HG03066 (cell line): Measurements from ENCODE around the gene PCSK6.
A peak's percentile ranks its signal among the peaks of the same experiment; 100 is the strongest.
"Not testable (repeated sequence)": the region's sequence is repeated elsewhere in the genome, so short reads cannot be mapped to it uniquely, and the experiment has no call there.

Experiments
- ATAC-seq: cut with Tn5 transposase; IDR thresholded peaks from one replicate; pipeline ENCODE4 v1.9.1; 2021; ENCODE audit warnings: low read depth; ENCODE audit not compliant: unreplicated experiment

The PCSK6 gene

DNA sequence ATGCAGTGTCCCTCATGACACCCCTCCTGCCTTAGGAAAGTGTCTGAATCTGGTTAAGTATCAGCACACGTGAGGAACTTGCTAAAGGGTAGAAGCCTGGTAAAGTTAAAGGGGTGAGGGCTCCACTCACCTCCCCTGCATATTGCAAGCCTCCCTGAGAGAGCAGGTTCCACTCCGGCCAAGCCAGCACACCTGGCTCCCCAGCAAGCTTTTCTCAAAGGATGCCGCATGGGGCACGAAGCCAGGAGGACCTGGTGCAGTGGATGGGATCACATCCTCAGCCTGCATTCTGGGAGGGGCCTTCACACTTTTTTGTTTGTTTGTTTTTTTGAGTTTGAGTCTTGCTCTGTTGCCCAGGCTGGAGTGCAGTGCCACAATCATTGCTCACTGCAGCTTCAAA is 79.9 kb downstream of the PCSK6 start:
- no peak for ATAC-seq

DNA sequence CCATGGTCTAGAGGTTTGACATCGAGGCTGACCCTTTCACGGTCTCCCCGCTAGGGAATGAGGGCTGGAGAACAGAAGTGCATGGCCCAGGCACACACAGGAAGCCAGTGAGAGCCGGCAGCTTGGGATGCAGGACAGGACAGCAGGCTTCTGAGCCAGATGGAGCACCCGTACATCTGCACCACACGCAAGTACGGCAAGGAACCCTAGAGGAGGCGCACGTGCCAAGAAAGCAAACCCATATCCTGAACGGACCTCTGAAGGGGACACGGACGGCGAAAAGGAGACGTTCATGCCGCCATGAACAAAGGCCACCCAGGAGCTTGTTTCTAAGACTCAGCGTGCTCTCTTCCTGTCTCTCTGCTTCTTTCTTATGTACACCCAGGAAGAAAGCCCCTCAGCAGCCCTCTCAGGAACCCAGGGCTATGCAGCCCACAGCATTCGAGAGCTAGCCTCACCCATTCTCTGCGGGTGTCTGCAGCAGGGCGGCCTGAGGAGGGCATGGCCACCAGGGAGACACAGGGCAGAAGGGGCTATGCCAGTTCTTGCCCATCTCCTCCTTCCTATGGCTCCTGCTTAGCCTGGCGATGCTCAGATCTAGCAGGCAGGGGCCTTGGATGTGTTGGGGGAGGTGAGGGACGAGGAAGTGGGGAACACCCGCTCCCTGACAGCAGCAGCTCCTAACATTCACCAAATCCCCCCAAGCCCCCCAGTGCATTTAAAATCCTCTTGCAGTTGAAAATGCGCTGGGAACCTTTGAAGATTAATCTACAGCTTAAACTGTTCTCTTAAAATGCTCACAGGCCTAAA is 81.3 kb downstream of the PCSK6 start:
- ATAC-seq: no peak

DNA sequence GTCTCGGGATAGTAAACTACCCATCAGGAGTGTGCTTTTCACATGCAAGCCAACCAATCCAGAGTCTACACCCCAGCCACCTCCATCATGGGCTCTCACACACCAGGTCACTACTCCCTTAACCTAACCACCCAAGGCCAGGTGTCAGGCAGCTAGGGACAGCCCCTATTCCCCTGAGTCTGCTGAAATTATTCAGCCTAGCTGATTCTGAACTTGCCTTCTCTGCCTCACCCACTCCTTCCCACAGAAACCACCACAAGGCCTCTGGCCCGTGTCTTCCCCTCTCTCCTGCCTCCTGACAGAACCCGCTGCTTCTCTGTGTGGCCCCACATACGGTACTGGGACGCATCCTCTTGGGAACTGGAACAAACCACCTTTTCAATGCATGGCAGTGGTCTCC is 82.1 kb downstream of the PCSK6 start:
- ATAC-seq: peak; percentile 99

DNA sequence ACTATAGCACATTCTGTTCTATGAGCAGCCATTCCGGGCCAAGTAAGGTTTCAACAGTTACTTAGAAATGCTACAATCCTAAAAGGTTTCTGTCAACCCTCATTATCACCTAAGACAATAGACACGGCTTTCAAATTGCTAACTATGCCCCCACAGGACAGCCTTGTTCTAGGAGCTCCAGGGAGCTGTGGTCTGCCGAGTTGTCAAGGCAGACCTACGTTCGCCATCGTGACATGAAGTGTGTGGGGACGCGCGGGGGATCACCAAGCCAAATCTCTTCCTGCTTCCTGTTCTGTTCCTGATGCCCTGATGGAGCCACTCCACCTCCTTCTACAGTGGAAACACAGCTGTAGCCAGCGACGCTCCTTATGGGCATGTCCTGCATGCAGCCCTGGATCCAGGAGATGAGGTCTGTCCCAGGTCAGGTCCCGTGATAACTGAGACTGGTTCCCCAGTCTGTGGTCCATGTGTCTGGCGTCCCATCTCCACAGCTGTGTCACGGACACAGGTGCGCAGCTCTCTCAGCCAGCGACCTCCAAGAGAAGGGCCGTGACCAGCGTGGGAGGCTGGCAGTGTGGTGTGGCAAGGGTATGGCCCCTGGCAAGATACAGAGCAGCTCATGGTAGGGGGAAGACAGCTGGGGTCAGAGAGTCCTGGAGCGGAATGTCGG is 82.8 kb downstream of the PCSK6 start:
- ATAC-seq: no peak

DNA sequence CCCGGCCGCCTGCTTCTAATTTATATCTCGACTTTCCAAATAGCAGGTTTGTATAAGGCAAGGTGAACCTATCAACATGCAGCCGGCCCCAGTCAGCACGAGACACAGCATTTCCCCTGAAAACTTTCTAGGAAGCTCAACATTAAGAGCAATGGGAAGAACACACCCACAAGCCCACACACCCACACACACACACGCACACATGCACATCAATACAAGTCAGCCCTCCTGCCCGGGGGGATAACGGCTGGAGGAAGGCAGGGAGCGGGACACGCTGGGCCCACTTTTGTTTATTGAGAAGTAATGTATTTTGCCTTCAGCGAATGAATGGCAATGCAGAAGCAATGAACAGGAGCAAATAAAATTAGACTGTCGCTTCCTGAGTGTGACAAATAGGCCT is 83.5 kb downstream of the PCSK6 start:
- ATAC-seq: no peak

DNA sequence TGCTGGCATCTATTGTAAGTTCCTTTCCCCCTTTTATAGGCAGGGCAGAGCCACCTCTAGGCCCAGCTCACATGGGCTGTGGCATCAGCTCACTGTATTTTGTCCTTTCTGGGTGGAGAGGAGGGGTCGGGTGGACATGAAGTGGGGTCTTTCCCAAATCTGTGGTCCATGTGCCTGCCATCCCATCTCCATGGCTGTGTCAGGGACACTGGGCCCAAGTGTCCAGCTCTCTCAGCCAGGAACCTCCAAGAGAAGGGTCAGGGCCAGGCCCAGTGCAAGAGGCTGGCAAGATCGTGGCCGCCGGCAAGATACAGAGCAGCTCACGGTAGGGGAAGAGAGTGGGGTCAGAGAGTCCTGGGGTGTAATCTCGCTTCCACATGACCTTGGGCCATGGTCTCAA is 85.3 kb downstream of the PCSK6 start:
- ATAC-seq: no peak

DNA sequence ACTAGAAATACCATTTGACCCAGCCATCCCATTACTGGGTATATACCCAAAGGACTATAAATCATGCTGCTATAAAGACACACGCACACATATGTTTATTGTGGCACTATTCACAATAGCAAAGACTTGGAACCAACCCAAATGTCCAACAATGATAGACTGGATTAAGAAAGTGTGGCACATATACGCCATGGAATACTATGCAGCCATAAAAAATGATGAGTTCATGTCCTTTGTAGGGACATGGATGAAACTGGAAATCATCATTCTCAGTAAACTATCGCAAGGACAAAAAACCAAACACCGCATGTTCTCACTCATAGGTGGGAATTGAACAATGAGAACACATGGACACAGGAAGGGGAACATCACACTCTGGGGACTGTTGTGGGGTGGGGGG is 86.6 kb downstream of the PCSK6 start:
- ATAC-seq: not testable (repeated sequence)

DNA sequence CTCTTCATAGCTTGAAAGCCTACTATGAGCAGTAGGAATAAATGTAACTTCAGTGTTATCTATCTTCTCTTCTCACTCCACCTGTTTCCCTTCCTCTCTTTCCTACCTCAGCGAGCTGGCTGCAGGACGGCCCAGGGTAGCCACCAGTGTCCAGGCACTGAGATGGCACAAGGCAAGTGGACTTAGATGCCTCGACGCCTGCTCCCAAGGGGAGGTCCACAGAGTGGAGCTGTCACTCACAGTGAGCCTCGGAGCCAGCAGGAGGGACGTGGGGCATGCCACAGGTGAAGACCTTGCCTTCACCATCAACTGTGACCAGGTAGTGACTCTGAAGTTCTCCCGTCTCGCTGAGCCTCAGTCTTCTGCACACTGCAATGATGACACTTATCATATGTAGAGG is 88.2 kb downstream of the PCSK6 start:
- no peak for ATAC-seq

DNA sequence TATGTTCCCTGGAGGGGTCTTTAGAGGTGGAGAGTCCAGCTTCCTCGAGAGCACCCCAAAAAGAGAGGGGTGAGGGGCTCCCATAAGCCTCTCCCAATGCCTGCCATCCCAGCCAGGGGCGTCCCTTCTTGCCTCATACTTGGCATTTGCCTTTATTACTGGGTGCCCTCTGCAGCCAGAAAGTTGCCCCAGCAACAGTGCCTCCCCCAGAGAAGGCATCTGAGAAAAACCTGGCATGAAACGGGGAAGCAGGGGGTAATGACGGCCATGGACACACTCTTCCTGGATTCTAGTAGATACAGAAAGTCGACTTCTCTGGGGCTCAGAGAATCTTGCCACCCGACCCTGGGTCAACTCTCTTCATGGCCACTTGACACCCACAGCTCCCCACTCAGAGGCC is 90.1 kb downstream of the PCSK6 start:
- no peak for ATAC-seq

DNA sequence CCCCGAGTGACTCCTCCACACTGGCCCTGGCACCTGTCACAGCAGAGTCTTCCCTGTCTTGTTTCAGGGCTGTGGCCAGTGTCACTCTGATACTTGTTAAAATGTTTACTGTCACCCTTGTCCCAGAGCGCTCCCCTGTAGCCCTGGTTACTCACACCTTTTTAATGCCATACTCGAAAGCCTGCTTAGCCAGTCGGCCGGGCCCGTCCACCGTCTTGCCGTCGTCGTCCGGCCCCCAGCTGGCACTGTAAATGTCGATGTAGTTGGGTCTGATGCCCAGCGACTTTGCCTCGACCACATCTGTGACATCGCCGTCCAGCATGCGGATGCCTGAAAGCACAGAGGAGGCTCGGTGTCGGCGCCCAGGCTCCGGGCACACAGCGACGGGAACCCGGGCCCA is 91.3 kb downstream of the PCSK6 start:
- ATAC-seq: no peak

DNA sequence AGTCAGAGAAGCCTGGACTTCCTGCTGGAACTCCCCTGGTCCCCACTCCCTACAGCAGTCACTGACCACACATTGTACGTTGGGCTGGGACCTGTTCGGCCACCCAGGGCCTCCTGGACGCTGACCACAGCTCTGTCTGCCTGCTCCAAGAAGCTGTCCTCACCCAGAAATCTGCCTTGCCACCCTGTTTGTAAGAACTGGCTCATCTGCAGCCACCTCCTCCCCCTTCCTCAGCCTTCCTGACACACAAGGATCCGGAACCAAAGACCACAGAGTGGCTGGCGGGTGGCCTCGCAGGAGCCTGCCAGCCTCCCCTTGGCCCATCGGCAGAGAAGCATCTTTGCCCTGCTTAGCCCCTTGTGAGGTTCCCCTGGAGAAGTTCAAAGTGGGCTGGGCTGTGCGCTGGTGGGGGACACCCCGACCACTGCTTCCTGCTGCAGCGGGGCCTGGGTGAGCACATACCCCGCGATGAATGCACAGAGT is 91.9 kb downstream of the PCSK6 start:
- no peak for ATAC-seq

DNA sequence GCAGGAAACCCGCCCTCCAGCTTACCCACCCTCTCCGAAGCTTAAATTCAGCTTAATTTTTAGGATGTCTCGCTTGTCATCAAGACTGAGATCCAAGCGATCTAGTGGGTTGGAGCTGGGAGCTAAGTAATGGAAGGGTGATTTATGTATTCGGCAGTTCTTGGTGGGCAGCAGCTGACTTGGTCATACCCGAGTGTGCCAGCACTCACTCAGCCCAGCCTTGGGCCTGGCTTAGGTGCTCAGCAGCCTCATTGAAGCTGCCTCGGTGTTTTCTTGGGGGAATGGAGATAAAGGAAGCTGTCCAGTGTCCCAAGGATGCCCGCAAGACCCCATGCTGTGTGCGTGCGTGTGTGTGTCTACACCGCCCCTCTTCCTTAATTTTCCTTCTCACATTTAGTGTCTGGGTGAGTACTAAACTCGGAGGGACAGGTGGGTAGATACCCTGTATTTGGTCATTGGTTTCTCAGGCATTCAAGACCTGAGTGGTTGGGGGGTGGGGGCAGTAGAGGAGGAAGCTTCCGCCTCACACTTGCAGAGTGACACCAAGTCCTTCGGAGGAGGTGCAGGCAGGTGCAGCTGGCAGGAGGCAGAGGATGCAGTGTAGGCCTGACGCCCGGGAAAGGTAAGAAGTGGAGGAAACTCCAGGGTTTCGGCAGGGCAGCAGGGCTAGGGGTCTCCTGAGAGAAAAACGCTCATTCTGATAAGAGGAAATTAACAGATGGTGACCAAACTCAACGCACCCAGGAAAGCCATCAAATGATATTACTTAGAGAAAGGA is 92.8 kb downstream of the PCSK6 start:
- ATAC-seq: no peak

DNA sequence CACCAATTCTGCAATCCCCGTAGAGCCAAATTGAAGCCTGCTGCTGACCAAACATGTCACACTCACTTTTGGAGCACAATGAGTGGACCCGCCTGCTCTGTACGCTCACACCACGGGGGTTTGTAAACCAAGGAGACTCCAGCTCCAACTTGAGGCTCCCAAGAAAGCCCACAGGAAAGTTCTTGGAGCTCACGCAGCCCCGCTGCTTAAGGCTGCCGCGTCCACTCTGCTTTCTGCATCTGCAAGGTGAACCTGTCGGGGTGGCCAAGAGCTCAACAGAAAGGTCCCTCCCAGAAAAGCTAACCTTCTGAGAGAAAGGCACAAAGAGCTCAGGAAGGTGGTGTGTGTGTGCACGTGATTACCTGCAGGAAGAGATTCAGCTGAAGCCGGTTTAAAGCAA is 94.9 kb downstream of the PCSK6 start:
- no peak for ATAC-seq

DNA sequence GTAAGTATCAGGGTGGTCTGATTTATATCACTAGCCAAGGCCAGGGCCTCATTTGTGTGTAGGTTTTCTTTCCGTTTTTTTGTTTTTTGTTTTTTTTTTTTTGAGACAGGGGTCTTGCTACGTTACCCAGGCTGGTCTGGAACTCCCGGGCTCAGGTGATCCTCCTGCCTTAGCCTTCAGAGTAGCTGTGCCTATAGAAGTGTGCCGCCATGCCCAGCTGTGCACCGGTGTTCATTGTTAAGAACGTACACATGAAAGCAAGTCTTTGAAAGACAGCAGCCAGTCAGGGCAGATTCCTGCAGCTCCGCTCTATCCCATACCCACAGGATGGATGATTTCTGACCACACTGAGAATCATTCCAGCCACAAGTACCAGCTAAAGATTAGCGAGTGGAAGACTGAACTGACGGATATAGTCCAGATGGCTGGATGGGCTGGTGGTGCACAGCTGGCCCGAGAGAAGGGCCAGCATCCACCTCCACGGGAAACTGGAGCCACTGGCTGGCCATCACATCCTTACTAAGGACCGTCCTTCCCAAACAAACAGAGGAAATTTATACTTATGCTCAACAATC is 95.4 kb downstream of the PCSK6 start:
- ATAC-seq: no peak

DNA sequence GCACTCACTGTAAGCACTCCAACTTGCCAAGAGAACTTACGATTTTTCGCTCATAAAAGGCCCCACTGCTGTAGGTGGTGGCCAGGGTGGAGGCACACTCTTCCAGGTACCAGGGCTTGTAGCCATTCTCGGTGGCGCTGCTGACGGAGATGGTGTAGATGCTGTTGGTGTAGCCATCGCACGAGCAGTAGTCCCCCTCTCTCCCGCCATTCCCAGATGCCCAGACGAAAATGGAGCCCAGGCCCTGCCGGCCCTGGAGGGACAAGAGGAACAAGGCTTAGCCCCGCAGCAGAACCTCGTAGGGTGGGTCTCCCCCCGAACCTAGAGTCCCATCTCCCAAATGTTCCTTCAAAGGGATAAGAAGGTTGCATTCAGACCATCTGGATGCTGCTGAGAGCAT is 96.3 kb downstream of the PCSK6 start:
- ATAC-seq: no peak

DNA sequence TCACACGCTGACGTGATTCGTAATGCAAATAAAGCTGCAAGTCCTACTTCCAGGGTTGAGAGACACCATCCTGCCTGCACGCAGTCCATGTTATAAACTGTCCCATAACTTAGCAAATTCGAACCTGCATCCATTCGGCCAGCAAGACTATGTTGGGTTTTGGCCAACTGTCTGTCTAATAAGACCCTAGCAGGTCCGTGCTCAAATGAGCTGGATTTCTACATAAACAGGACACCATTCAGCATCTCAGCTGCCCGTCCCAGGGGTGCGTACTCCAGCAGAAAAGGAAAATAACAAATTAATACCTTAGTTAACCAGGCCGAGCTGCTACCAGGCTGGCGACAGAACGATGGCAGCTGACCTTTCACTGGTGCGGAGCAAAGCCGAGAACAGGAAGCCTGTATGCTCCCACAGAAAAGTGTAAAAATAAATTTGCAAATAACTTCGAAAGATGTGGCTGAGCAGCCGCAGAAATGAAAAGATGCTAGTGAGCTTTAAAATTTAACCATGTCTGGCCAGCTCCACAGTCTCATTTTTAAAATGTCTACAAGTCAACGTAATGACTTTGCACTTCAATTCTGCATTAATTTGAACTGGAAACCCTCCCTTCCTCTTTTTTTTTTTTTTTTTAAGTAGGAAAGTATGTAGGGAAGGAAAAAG is 97.4 kb downstream of the PCSK6 start:
- no peak for ATAC-seq

DNA sequence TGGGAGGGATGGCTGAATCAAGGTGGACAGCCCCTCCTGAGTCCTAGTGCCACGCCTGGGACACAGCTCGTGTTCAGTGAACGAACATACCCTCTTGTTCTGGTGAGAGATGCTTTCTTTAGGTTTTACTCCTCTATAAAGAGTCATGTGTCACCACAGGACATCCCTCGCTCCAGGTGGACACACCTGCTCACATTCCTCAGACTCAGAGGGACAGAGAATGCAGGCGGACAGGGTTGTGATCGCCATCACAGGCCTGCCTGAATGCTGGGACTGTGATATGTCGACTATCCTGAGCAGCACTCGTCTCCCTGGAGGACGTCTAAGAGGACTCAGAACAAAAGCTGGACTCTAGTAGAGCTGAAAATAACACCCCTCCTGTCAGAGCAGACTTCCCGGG is 98.1 kb downstream of the PCSK6 start:
- no peak for ATAC-seq

DNA sequence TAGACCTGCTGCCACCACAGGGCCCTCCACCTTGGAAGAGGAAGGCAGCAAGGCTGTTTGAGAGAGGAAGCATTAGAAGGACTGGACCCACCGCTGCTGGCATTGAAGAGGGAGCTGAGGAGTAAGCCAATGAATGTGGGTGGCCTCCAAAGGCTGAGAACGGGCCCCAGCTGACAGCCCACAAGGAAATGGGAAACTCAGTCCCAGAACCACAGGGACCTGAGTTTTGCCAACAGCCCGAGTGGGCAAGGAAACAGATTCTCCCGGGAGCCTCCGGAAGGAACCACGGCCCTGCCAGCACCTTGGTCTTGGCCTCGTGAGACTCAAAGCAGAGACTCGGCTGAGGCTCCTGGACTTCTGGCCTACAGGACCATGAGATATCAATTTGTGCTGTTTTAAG is 99.0 kb downstream of the PCSK6 start:
- ATAC-seq: no peak

DNA sequence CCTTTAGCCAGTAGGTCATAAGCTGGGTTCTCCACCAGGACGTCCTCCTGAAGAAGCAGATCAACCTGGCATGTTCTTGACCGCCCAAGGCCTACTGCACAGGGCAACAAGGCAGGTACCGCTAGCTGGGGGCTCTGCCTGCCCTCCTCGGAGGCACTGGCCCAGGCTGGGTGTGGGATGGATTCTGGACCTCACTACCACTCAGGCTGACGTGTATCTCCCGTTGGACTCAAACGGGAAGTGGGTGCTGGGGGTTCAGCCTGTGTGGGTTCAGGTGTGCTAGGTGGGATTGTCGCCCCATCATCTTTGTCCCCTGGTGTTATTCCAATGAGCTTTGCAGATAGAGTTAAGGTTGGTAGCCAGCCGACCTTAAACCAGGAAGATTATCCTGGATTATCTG is 99.4 kb downstream of the PCSK6 start:
- ATAC-seq: no peak

DNA sequence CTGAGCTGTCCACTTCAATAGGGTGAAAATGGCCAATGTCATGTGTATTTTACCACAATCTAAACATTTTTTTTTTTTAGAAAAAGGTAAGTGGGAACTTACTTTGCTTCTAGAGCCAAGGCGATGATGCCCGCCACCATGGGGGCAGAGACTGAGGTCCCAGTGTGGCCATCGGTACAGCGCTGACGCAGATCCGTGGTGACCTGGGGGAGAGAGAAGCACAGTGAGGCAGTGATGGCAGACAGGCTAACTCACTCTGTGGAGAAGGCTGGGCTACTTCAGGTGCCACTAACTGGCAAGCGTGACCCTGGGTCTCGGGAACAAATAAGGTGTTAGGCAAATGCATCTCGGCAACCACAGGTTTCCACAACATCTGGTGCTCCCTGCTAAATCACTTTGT is 100.1 kb downstream of the PCSK6 start:
- no peak for ATAC-seq

DNA sequence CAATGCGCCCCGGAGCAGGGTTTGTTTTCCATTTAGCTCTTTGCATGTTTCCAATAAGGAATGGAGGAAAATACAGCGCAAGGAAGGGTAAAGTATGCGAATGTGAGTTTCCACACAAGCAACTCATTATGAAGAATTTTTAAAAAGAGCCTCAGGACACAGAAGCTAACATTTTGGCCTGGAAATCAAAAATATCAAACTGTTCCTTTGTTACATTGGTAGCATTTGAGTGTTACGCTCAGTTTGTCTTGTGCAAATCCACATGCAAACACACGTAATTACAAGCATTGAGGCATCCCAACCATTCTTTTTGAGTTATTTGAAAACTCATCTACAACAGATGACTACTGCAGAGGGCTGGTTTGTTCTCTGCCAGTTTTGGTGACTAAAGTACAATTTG is 101.5 kb downstream of the PCSK6 start:
- no peak for ATAC-seq
